HT1080 (cell line): ENCODE measurements around the gene ARHGEF37. TPM values are rescaled to one million over a fixed set of nuclear protein-coding genes. Genes with fewer than 3 reads are reported as not detected.
"Not testable (repeated sequence)": the region's sequence is repeated elsewhere in the genome, so short reads cannot be mapped to it uniquely, and the experiment has no call there.

Source experiments
- DNase-seq: peaks from one replicate; pipeline ENCODE4 v3.0.0-alpha.2; 2015; ENCODE audit warnings: low read depth
- total RNA-seq: library from RNA; depleted of rRNA; stranded (reverse); fragments of >200 nt; shearing (Covaris generic); gene quantifications from 2 replicates; pipeline ENCODE4 v1.2.3, GENCODE V29; 2014

Gene ARHGEF37
- total RNA-seq, 1 experiment from 2014 or later, result 0.02 TPM

DNA sequence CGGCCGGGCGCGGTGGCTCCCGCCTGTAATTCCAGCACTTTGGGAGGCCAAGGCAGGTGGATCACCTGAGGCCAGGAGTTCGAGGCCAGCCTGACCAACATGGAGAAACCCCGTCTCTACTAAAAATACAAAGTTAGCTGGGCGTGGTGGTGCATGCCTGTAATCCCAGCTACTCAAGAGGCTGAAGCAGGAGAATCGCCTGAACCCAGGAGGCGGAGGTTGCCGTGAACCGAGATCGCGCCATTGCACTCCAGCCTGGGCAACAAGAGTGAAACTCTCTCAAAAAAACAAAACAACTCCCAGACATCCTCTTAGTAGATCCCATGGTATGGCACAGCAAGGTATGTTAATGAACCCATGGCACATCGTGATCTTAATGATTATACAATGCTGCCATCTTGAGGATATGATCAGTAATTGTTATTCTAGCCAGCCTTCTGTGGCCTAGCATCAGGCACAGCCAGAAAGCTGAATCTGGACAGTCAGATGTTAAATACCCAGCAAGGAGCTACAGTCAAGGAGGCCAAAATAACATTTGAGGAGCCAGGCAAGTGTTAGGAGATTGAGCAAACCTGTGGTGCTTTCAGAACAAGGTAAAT is 16.7 kb upstream of the ARHGEF37 start:
- peak; percentile 81 for DNase-seq

DNA sequence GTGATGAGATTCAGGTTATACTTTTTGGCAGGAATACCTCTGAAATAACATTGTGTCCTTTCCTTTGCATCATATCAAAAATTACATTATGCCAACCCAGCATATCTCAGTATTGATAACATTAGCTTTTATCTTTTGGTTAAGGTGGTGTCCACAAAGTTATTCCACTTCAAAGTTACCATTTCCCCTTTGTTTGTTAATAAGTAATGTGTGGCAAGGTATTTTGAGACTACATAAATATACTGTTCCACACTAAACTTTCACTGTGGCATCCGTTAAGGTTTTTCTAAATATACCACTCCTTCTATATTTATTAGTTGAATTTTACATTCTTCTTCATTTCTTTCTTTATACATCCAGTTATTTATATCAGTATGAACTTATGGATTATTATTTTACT is 14.1 kb upstream of the ARHGEF37 start:
- DNase-seq, result no peak

- no peak for DNase-seq
Measured at GRCh38 chr5:149572170-149572569, 9.1 kb upstream of the ARHGEF37 start.

GRCh38 chr5:149572576-149573231 is 8.6 kb upstream of the ARHGEF37 start:
- DNase-seq, result no peak

DNA sequence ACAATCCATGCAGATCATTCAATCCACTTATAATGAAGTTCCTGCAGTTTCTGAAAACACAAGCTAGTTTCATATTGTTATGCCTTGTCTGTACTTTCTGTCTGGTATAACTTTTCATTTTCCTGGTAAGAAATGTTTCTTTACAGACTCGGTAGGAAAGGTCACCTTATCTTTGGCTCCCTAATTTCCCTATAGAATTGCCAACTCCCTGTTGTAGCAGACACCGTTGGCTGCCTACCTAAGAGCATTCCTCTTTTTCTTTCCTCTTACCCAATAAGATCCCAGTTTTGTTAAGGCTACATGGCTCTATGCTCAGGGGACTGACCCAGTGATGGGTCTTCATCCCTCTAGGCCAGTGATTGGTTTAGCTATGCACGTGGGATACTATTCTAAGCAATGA is 6.2 kb upstream of the ARHGEF37 start:
- DNase-seq, result no peak

DNA sequence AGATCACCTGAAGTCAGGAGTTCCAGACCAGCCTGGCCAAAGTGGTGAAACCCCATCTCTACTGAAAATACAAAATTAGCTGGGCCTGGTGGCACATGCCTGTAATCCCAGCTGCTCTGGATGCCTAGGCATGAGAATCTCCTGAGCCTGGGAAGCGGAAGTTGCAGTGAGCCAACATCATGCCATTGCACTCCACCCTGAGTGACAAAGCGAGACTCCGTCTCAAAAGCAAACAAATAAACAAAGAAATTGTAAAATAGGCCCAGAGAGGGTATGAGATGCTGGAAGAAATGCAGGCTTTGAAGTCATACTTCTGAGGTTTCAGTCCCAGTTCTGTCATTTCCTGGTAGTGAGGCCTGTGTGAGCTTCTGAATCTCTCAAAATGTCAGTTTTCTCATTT is 5.3 kb upstream of the ARHGEF37 start:
- DNase-seq, result no peak

- DNase-seq, result no peak
Measured at GRCh38 chr5:149578896-149579295, 2.4 kb upstream of the ARHGEF37 start.

- no peak for DNase-seq
Measured at GRCh38 chr5:149580808-149581191, 498 bp upstream of the ARHGEF37 start.

- DNase-seq, result no peak
Measured at GRCh38 chr5:149581931-149582768, 852 bp downstream of the ARHGEF37 start.

- no peak for DNase-seq
Measured at GRCh38 chr5:149583394-149583793, 2.1 kb downstream of the ARHGEF37 start.

DNA sequence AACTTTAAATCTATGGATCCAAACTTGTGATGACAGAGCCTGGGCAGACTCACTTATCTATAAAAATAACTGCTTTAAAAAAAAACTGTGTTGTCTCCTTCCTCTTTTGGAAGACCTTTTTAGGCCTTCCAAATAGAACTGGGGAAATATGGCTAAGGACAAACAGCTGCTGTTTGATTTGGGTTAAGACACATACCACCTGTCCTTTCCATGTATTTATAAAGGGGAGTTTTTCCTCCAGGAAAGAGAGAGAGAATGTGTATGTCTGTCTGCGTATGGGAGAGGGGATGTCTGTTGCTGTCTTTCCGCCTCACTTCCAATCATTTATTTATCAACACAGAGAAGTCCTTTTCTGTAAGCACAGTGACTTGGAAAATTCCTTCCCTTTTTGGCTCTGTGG is 2.8 kb downstream of the ARHGEF37 start:
- DNase-seq, result no peak

DNA sequence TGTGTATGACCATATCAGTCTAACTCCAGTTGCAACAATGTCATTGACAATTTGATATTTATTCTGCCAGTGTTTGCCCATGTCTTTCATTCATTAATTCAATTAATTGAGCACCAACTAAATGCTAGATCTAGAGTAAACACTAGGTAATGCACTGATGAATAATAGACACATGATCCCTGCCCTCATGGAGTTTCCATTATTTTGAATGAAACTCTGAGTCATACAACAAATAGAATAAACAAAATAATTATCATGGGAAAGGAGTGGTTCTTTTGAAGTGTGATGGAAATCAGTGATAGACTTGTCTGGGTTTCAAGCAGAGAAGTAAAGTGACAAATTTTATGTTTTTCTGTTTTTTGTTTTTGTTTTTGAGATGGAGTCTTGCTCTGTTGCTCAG is 4.6 kb downstream of the ARHGEF37 start:
- no peak for DNase-seq

DNA sequence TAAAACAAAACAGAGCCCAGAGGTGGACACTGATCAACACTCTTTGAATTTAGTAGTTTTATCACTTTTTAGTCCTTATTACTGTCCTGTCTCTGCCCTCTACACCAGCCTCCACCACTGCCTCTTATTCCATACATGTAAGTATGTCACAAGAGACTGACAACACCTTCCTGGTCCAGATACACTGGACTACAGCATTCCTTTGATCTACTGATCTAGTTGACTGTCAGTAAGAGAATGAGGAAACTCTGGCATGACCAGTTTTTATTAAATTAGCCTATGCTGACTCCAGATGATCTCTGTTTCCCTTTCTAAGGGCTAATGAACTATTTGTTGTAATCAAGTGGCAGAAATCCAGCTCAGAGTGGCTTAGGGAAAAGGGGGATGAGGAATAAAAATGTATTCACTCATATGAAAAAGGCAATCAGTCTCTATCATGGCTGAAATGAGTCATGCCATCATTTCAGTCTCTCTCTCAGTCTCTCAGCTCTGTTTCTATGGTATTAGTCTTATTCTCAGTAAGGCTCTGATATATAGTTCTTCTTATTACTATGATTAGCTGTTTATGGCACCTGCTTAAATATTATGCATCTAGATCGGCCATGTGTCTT is 5.5 kb downstream of the ARHGEF37 start:
- DNase-seq, result no peak

GRCh38 chr5:149588936-149589335 is 7.6 kb downstream of the ARHGEF37 start:
- no peak for DNase-seq

DNA sequence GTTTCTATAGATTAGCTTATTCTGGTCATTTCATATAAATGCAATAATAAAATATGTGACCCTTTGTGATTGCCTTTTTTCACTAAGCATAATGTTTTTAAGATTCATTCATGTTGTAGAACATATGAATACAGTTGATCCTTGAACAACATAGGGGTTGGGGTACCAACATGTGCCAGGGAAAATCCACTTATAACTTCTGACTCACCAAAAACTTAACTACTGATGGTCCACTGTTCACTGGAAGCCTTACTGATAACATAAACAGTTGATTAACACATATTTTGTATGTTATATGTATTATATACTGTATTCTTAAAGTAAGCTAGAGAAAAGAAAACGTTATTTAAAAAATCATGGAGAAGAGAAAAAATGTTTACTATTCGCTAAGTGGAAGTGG is 12.1 kb downstream of the ARHGEF37 start:
- DNase-seq, result no peak

- DNase-seq, result no peak
Measured at GRCh38 chr5:149594206-149594895, 13.1 kb downstream of the ARHGEF37 start.

DNA sequence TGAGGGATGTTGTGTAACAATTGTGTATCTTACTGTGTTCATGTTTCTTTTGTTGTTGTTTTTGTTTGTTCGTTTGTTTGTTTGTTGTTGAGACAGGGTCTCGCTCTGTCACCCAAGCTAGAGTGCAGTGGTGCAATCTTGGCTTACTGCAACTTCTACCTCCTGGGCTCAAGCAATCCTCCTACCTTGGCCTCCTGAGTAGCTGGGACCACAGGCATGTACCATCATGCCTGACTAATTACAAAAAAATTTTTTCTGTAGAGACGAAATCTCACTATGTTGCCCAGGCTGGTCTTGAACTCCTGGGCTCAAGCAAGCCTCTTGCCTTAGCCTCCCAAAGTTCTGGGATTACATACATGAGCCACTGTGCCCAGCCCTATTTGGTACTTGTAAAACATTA is 13.8 kb downstream of the ARHGEF37 start:
- peak; percentile 55 for DNase-seq

GRCh38 chr5:149596712-149597111 is 15.4 kb downstream of the ARHGEF37 start:
- DNase-seq, result no peak

- no peak for DNase-seq
Measured at GRCh38 chr5:149597618-149598017, 16.3 kb downstream of the ARHGEF37 start.

DNA sequence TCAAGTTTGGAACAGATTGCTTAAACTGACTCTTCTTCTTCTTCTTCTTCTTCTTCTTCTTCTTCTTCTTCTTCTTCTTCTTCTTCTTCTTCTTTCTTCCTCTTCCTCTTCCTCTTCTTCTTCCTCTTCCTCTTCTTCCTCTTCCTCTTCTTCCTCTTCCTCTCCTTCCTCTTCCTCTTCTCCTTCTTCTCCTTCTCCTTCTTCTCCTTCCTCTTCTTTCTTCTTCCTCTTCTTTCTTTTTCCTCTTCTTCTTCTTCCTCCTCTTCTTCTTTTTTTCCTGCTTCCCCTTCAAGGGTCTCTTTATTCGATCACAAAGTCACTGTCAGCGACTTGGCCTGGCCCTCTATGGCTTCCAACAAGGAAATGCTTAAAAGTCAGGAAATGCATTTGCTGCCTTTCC is 16.9 kb downstream of the ARHGEF37 start:
- not testable (repeated sequence) for DNase-seq

DNA sequence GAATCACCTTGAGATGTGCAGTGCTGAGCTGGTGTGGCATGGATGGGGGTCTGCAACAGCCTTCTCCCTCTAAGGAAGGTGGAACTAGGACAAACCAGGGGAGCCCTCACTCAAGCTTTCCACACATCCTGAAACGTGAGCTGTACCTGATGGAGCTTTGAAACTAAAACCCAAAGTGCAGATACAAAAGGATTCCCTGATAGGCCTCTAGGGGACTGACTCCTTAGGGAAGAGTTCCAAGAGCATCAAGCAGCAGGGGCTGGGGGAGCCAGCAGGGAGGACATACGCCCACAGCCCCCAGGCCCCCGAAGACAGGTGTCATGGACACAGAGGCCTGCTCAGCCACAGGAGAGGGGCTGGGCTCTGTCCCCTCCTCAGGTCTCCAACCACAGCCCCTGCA is 17.7 kb downstream of the ARHGEF37 start:
- DNase-seq, result no peak

DNA sequence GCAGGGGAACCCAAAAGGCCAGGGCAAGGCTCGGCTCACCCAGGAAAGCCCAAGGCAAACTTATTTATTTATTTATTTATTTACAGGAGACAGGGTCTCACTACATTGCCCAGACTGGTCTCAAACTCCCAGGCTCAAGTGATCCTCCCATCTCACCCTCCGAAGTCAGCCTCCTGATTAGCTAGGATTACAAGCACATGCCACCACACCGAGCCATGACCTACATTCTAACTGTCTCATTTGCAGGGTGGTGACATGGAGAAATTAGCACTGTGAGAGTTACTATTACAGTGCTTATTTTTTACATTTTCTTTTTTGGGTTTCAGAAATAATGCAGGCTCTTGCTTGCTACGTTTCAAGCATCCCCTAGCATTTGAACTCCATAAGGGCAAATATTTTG is 18.1 kb downstream of the ARHGEF37 start:
- DNase-seq, result no peak
